ENCODE measurements around the gene NHP2.

GRCh38 chr5:178152491-178153444, 917 bp downstream of the NHP2 start:
- TF ChIP-seq CTCF (IDR thresholded peaks at IDR 0.05) = no peak
- TF ChIP-seq POLR2A (IDR thresholded peaks at IDR 0.05) = no peak
